Airway epithelial cell (primary cell): ENCODE results near the gene TRABD. TPM values are rescaled to one million over a fixed set of nuclear protein-coding genes. Genes with fewer than 3 reads are reported as not detected.

Experiments
- total RNA-seq: library from RNA; depleted of rRNA; stranded (reverse); fragments of >200 nt; gene quantifications from 2 replicates; pipeline ENCODE4 v1.2.3, GENCODE V29; 2015

The TRABD gene, protein sequence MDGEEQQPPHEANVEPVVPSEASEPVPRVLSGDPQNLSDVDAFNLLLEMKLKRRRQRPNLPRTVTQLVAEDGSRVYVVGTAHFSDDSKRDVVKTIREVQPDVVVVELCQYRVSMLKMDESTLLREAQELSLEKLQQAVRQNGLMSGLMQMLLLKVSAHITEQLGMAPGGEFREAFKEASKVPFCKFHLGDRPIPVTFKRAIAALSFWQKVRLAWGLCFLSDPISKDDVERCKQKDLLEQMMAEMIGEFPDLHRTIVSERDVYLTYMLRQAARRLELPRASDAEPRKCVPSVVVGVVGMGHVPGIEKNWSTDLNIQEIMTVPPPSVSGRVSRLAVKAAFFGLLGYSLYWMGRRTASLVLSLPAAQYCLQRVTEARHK
- total RNA-seq = 54.1 and 59.9 TPM in 2 replicates

DNA sequence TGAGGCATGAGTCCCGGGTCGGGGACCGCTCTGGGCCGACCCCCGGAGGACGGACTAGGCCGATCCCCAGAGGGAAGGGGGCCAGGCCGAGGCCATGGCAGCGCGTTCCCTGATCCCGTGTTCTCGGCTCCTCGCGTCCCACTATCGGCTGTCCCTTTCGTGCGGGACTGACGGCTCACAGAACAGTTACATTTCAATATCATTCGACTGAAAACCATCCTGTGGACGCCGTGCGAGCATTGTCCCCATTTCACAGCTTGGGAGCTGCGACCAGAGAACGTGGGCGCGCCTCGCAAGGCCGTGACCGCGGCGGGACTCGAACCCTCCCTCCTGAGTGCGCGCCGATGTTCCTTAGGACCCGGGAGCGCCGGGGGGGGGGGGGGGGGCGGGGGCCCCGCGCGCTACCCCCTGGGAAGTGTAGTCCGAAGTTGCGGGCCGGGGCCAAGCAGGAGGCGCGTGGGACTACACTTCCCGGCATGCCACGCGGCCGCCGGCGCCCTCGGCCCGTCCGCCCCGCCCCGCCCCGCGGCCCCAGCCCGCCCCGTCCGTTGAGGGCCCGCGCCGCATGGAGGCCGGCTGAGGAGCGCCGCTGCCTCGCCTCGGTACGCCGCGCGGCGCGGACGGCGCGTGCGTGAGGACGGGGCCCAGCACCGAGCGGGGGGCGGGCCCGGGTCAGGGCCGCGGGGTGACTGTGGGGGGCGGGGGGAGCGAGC lies at the start of gene TRABD:
Gene TRABD (plus strand): TSS at position 539 of the 713 bp plus-strand sequence. CDS start 7,148 bp downstream, outside the sequence.

GRCh38 chr22:50170453-50171318 lies 15.0 kb upstream of the TRABD start, which contains the start of gene PANX2:
PANX2 (plus strand) TSS chr22:50170731; CDS start chr22:50170731, 0 bp downstream.

GRCh38 chr22:50200461-50201190 lies 14.9 kb downstream of the TRABD start, which contains the start of gene SELENOO:
SELENOO (plus strand) TSS chr22:50201011; CDS start chr22:50201037, 26 bp downstream.

DNA sequence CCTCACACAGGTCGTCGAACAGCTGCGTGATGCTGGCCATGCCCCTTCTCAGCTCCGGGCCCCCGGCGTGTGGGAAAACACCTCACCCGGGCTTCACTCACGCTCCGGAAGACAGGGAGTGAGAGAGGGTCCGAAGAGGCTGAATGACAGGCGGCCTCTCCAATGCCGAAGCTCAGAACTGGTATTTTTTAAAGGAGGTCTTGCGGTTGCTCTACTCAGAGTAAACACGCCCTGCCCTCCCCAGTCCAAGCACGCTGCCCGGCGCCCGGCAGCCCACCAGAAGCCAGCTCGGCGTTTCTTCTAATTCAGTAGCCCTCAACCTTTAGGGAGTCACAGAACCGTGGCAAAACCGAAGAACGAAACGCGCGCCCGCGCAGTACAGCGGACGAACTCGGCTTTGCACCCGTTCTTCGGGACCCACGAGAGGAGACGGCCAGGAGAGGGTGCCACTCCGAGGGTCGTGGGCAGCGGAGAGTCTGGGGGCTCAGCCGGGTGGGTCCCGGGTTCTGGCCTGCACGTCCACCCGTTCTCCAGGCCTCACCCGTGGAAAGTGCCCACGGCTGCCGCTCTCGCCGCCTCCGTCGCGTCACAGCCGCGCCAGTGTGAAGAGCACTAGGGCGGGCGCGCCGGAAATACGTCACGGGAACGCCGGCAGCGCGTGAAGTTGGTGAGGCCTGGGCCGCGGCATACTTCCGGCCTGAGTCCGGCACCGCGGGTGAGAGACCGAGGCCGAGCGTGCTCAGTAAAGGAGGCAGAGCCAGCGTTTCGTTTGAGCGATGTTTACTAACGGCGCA lies 58.9 kb downstream of the TRABD start, which contains the start of gene TUBGCP6:
Gene TUBGCP6 (minus strand): TSS at position 604 of the 794 bp plus-strand sequence. CDS start 564 bp downstream, at position 40.

Other genes starting within 250 kb of the TRABD start
- gene PIM3, start 225.1 kb upstream of the TRABD start, total RNA-seq = 81.5 and 89.4 TPM in 2 replicates
- gene IL17REL, start 173.1 kb upstream of the TRABD start, total RNA-seq = not detected in 2 replicates
- not detected in 2 replicates for gene TTLL8, start 127.6 kb upstream of the TRABD start, total RNA-seq
- 0.37 TPM in 1 of 2 replicates, not detected in the other for gene MLC1, start 100.5 kb upstream of the TRABD start, total RNA-seq
- gene MOV10L1, start 95.9 kb upstream of the TRABD start, total RNA-seq = 0.07 and 0.98 TPM in 2 replicates
- gene PANX2, start 15.2 kb upstream of the TRABD start, total RNA-seq = 0.46 and 0.71 TPM in 2 replicates
- 54.4 and 60.5 TPM in 2 replicates for gene SELENOO, start 15.1 kb downstream of the TRABD start, total RNA-seq
- gene TUBGCP6, start 59.1 kb downstream of the TRABD start, total RNA-seq = 14.5 and 25.8 TPM in 2 replicates
- 26.7 and 37.4 TPM in 2 replicates for gene HDAC10, start 65.4 kb downstream of the TRABD start, total RNA-seq
- gene MAPK12, start 75.8 kb downstream of the TRABD start, total RNA-seq = 17.8 and 19.5 TPM in 2 replicates
- gene MAPK11, start 84.5 kb downstream of the TRABD start, total RNA-seq = 3.5 and 7.8 TPM in 2 replicates
- 184 and 221 TPM in 2 replicates for gene PLXNB2, start 121.7 kb downstream of the TRABD start, total RNA-seq
- 0.37 and 1.3 TPM in 2 replicates for gene DENND6B, start 141.1 kb downstream of the TRABD start, total RNA-seq
- gene PPP6R2, start 157.4 kb downstream of the TRABD start, total RNA-seq = 45.2 and 49.7 TPM in 2 replicates